HL-60 (cell line): ENCODE data around the gene MAP3K21.

Source experiments
- DNase-seq, 2 experiments: peaks; one replicate each; pipeline ENCODE4 v3.0.0-alpha.2; 2010 to 2020; ENCODE audit warnings: low read depth in 1 of 2, low spot score in 1 of 2
- H3K27ac ChIP-seq: fragments of 250-450 bp; sonication (Bioruptor Pico); replicated peaks from 2 replicates; pipeline ENCODE4 v1.5.1; 2020; ENCODE audit warnings: mild to moderate bottlenecking, moderate library complexity
- H3K27me3 ChIP-seq: fragments of 250-450 bp; sonication (Bioruptor Pico); 2 replicates; pipeline ENCODE4 v1.5.1; 2021; ENCODE audit warnings: mild to moderate bottlenecking, moderate library complexity; ENCODE audit not compliant: insufficient read depth, poor library complexity, severe bottlenecking
- H3K4me3 ChIP-seq: replicated peaks from 2 replicates; pipeline ENCODE4 v1.5.1; 2011; ENCODE audit warnings: mild to moderate bottlenecking, control low read depth, low read length; ENCODE audit not compliant: insufficient read depth
- CTCF ChIP-seq: IDR thresholded peaks from one replicate; pipeline ENCODE4 v1.5.1; 2011; ENCODE audit warnings: low read length, control low read depth, inconsistent platforms; ENCODE audit not compliant: insufficient read depth
- GABPA ChIP-seq: IDR thresholded peaks from 2 replicates; pipeline ENCODE4 v1.6.1; 2012; ENCODE audit warnings: low read depth
- POLR2AphosphoS5 ChIP-seq: IDR thresholded peaks from 2 replicates; pipeline ENCODE4 v1.6.1; 2012; ENCODE audit warnings: low read depth
- SPI1 ChIP-seq: IDR thresholded peaks from 2 replicates; pipeline ENCODE4 v1.6.1; 2012; ENCODE audit warnings: low read depth, mild to moderate bottlenecking, borderline replicate concordance
- TF ChIP-seq, protein P1 (sequence below): IDR thresholded peaks from 2 replicates; pipeline ENCODE4 v1.6.1; 2012; ENCODE audit warnings: low read depth; ENCODE audit not compliant: insufficient replicate concordance

Gene MAP3K21

DNA sequence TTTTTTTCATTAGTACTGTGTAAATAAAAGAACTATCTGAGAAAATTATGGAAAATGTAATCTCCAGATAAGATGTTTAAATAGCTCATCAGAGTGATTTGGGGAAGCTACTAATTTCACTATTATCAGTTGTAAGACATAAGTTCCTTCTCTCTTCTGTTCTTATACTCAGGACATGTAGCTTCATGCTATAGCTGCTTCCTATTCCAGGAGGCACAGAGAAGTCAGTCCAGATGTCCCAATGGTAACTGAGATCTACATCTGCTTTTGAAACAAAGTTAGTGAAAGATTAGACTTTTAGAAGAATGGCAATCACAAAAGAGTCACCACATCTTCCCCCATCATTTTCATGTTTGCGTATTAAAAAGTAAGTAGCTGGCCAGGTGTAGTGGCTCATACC is 5.6 kb downstream of the MAP3K21 start:
- H3K4me3 ChIP-seq: no peak overlapping the region
- TF ChIP-seq SPI1 (no peak), POLR2AphosphoS5 (no peak)
- H3K27me3 ChIP-seq: no peaks in the 10 kb centered on the region
- DNase-seq: peak in 1 of 2 experiments; percentile 37
- H3K27ac ChIP-seq: no peak overlapping the region

DNA sequence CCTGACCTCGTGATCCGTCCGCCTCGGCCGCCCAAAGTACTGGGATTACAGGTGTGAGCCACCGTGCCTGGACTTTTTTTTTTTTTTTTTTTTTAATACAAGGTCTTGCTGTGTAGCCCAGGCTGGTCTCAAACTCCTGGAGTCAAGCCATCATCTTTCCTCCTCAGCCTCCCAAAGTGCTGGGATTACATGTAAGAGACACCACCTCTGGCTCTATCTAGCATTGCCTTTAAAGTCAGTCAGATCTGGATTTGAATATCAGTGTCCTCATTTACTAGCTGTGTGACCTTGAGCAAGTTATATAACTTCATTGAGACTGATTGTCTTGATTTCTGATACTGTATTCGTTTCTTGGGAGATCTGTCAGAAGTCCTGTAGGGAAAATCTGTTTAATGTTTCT is 6.6 kb downstream of the MAP3K21 start:
- TF ChIP-seq POLR2AphosphoS5 (no peak), SPI1 (no peak), CTCF (no peak), GABPA (no peak)
- Histone ChIP-seq H3K4me3 (no peak overlapping the region), H3K27me3 (no peaks in the 10 kb centered on the region), H3K27ac (no peak overlapping the region)
- DNase-seq: no peak

GRCh38 chr1:233336554-233337456 is 9.3 kb downstream of the MAP3K21 start:
- Histone ChIP-seq H3K4me3 (no peak overlapping the region), H3K27me3 (no peaks in the 10 kb centered on the region), H3K27ac (no peak overlapping the region)
- TF ChIP-seq, protein P1, sequence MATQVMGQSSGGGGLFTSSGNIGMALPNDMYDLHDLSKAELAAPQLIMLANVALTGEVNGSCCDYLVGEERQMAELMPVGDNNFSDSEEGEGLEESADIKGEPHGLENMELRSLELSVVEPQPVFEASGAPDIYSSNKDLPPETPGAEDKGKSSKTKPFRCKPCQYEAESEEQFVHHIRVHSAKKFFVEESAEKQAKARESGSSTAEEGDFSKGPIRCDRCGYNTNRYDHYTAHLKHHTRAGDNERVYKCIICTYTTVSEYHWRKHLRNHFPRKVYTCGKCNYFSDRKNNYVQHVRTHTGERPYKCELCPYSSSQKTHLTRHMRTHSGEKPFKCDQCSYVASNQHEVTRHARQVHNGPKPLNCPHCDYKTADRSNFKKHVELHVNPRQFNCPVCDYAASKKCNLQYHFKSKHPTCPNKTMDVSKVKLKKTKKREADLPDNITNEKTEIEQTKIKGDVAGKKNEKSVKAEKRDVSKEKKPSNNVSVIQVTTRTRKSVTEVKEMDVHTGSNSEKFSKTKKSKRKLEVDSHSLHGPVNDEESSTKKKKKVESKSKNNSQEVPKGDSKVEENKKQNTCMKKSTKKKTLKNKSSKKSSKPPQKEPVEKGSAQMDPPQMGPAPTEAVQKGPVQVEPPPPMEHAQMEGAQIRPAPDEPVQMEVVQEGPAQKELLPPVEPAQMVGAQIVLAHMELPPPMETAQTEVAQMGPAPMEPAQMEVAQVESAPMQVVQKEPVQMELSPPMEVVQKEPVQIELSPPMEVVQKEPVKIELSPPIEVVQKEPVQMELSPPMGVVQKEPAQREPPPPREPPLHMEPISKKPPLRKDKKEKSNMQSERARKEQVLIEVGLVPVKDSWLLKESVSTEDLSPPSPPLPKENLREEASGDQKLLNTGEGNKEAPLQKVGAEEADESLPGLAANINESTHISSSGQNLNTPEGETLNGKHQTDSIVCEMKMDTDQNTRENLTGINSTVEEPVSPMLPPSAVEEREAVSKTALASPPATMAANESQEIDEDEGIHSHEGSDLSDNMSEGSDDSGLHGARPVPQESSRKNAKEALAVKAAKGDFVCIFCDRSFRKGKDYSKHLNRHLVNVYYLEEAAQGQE: no peak
- no peak for TF ChIP-seq SPI1
- TF ChIP-seq CTCF: no peak
- TF ChIP-seq GABPA: no peak
- TF ChIP-seq POLR2AphosphoS5: no peak
- no peak for DNase-seq

- Histone ChIP-seq H3K27me3 (no peaks in the 10 kb centered on the region), H3K4me3 (no peak overlapping the region), H3K27ac (no peak overlapping the region)
- DNase-seq: no peak
- no peak for TF ChIP-seq CTCF
- TF ChIP-seq POLR2AphosphoS5: no peak
- no peak for TF ChIP-seq SPI1
Measured at GRCh38 chr1:233337505-233337904, 10.0 kb downstream of the MAP3K21 start.

- no peaks in the 10 kb centered on the region for H3K27me3 ChIP-seq
- H3K4me3 ChIP-seq: no peak overlapping the region
- H3K27ac ChIP-seq: no peak overlapping the region
- no peak for DNase-seq
- TF ChIP-seq GABPA: no peak
- no peak for TF ChIP-seq SPI1
- TF ChIP-seq, protein P1: no peak
- TF ChIP-seq CTCF: no peak
- TF ChIP-seq POLR2AphosphoS5: no peak
Measured at GRCh38 chr1:233338102-233338501, 10.6 kb downstream of the MAP3K21 start.
